Measurements from ENCODE around the gene ZNF768.

DNA sequence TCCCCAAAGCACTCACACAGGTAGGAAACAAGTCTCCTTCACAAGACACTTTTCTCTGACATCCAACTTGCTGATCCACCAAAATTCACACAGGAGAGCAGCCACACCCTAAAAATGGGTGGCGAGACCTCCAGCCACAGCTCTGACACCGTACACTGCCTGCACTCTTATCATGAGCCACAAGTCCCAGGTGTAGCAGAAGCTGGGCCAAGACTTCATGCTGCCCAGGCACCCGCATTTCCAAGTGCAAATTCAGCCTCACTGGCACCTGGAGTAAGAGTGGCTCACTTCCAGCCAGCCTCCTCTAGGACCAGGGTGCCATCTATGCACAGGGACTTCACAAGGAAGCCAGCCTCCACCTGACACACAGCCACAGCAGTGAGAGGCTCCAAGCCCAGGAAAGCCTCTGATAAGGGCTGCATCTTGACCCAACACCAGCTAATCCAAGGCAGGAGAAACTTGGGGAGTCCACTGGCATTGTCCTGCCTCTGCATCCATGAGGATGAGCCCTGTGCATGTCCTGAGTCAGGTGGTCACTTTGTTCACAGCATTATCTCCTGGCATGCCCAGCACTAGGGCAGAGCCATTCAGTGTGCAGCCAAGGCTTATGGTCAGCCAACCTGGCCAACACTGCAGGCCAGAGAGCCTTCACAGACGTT, 2.6 kb upstream of the ZNF768 start:
- TF ChIP-seq EZH2 (IDR thresholded peaks at IDR 0.05; ENCODE audit: low read depth, unreplicated experiment) (no peak), POLR2AphosphoS5 (IDR thresholded peaks at IDR 0.05; ENCODE audit: low read depth) (no peak), JUNB (IDR thresholded peaks at IDR 0.05; ENCODE audit: unreplicated experiment) (no peak), REST (IDR thresholded peaks at IDR 0.05; ENCODE audit: unreplicated experiment) (no peak), ZNF331 (CRISPR knock-in tag; IDR thresholded peaks at IDR 0.05; ENCODE audit: low read depth) (no peak)
- TF ChIP-seq, protein P1, sequence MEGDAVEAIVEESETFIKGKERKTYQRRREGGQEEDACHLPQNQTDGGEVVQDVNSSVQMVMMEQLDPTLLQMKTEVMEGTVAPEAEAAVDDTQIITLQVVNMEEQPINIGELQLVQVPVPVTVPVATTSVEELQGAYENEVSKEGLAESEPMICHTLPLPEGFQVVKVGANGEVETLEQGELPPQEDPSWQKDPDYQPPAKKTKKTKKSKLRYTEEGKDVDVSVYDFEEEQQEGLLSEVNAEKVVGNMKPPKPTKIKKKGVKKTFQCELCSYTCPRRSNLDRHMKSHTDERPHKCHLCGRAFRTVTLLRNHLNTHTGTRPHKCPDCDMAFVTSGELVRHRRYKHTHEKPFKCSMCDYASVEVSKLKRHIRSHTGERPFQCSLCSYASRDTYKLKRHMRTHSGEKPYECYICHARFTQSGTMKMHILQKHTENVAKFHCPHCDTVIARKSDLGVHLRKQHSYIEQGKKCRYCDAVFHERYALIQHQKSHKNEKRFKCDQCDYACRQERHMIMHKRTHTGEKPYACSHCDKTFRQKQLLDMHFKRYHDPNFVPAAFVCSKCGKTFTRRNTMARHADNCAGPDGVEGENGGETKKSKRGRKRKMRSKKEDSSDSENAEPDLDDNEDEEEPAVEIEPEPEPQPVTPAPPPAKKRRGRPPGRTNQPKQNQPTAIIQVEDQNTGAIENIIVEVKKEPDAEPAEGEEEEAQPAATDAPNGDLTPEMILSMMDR (conservative IDR thresholded peaks at IDR 0.05; ENCODE audit: low read depth in 2 of 2), result no peak

Data from GM23338 (cell line).